Suprapubic skin (tissue), 4 donors: ENCODE results near the gene UTF1. TPM values are rescaled to one million over a fixed set of nuclear protein-coding genes. Genes with fewer than 3 reads are reported as not detected.

Source experiments
- DNase-seq, 2 donors: peaks; one replicate each; pipeline ENCODE4 v3.0.0-alpha.2; 2019; ENCODE audit warnings: low spot score in 2 of 2
- H3K27ac ChIP-seq: fragments of 200-600 bp; sonication (generic); one replicate; pipeline ENCODE4 v1.5.1; 2019
- H3K27me3 ChIP-seq: fragments of 200-600 bp; sonication (generic); one replicate; pipeline ENCODE4 v1.5.1; 2019
- H3K36me3 ChIP-seq: fragments of 200-600 bp; sonication (generic); one replicate; pipeline ENCODE4 v1.5.1; 2019
- H3K4me1 ChIP-seq: fragments of 200-600 bp; sonication (generic); one replicate; pipeline ENCODE4 v1.5.1; 2019
- H3K4me3 ChIP-seq: fragments of 200-600 bp; sonication (generic); one replicate; pipeline ENCODE4 v1.5.1; 2019; ENCODE audit warnings: mild to moderate bottlenecking
- H3K9me3 ChIP-seq: fragments of 200-600 bp; sonication (generic); one replicate; pipeline ENCODE4 v1.5.1; 2019
- EP300 ChIP-seq: sonication (generic); formaldehyde crosslinking; IDR thresholded peaks from one replicate; pipeline ENCODE4 v1.6.1; 2017; ENCODE audit warnings: antibody characterized with exemption
- POLR2A ChIP-seq, 2 donors: fragments of 450-650 bp; IDR thresholded peaks; one replicate each; pipeline ENCODE4 v1.6.1; 2017; ENCODE audit warnings: antibody characterized with exemption in 2 of 2, mild to moderate bottlenecking in 2 of 2, moderate library complexity in 2 of 2
- POLR2AphosphoS5 ChIP-seq, 3 donors: sonication (generic); formaldehyde crosslinking; IDR thresholded peaks; one replicate each; pipeline ENCODE4 v1.6.1; 2017; ENCODE audit warnings: antibody characterized with exemption in 3 of 3
- WGBS: methylation state at CpG from one replicate; pipeline ENCODE4 v1.1.5; 2018; 5-methylcytosine and 5-hydroxymethylcytosine counted together
- total RNA-seq, 4 donors: library from RNA; depleted of rRNA; stranded (reverse); fragments of >200 nt; gene quantifications; one replicate each; pipeline ENCODE4 v1.1.0, GENCODE V29; 2016
- TF ChIP-seq, protein P1 (sequence below), 2 donors: fragments of 200-600 bp in 1 of 2; fragments of 450-650 bp in 1 of 2; sonication (generic) in 1 of 2; IDR thresholded peaks; one replicate each; pipeline ENCODE4 v1.5.1; 2016 to 2019; ENCODE audit warnings: antibody characterized with exemption in 2 of 2, mild to moderate bottlenecking in 1 of 2, moderate library complexity in 1 of 2

UTF1 gene
- total RNA-seq, 4 donors from 2014 or later = not detected

DNA sequence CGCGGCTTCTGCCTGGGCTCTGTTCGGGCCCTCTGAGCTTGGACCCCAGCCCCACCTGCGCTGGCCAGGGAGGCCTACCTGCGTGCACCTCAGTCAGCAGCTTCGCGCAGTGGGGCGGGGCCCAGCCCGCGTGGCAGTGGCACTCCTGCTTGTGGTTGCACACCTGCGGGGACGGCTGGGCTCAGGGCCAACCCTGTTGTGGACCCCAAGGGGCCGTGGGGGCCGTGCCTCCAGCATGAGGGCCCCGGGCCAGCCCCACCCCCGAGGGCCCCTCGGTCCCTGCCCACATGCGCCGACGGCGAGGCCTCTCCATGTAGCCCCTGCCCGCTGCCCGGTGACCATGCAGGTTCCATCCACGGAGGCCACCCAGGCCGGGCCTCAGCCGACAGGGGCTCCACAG is 39.4 kb downstream of the UTF1 start:
- no peak overlapping the region for H3K4me3 ChIP-seq
- 100% methylated on average over 1 of the region's 26 CpGs for WGBS
- peaks cover 3% of the 10 kb centered on the region for H3K4me1 ChIP-seq
- H3K36me3 ChIP-seq = peaks cover 7% of the 10 kb centered on the region
- no peak for TF ChIP-seq EP300
- TF ChIP-seq, protein P1, sequence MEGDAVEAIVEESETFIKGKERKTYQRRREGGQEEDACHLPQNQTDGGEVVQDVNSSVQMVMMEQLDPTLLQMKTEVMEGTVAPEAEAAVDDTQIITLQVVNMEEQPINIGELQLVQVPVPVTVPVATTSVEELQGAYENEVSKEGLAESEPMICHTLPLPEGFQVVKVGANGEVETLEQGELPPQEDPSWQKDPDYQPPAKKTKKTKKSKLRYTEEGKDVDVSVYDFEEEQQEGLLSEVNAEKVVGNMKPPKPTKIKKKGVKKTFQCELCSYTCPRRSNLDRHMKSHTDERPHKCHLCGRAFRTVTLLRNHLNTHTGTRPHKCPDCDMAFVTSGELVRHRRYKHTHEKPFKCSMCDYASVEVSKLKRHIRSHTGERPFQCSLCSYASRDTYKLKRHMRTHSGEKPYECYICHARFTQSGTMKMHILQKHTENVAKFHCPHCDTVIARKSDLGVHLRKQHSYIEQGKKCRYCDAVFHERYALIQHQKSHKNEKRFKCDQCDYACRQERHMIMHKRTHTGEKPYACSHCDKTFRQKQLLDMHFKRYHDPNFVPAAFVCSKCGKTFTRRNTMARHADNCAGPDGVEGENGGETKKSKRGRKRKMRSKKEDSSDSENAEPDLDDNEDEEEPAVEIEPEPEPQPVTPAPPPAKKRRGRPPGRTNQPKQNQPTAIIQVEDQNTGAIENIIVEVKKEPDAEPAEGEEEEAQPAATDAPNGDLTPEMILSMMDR (IDR thresholded peaks at IDR 0.05) = no peak
- no peak for DNase-seq
- H3K9me3 ChIP-seq = no peaks in the 10 kb centered on the region
- H3K27ac ChIP-seq = no peak overlapping the region
- H3K27me3 ChIP-seq = no peaks in the 10 kb centered on the region

DNA sequence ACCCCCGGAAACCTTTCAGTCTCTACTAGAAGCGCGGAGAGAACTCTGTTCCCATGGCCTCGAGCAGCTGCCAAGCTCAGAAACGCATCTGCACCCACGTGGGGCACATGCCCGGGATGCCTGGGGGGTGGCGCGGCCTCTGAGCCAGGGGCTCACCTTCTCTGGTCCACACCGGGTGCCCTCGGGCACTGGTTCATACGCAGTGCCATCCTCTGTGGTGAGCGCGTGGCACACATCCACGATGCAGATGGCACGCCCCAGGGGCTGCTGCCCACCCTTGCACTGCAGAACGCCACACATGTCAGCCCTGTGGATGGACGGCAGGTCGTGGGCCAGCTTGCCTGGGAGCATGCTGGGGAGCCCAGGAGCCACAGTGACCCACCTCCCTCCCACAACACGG is 40.2 kb downstream of the UTF1 start:
- Histone ChIP-seq H3K4me1 (peaks cover 8% of the 10 kb centered on the region), H3K36me3 (peaks cover 7% of the 10 kb centered on the region), H3K27ac (no peak overlapping the region), H3K9me3 (no peaks in the 10 kb centered on the region), H3K4me3 (no peak overlapping the region), H3K27me3 (no peaks in the 10 kb centered on the region)
- DNase-seq = no peak
- TF ChIP-seq, protein P1 (IDR thresholded peaks at IDR 0.05) = no peak
- WGBS = 84% methylated on average over 16 of the region's 20 CpGs

DNA sequence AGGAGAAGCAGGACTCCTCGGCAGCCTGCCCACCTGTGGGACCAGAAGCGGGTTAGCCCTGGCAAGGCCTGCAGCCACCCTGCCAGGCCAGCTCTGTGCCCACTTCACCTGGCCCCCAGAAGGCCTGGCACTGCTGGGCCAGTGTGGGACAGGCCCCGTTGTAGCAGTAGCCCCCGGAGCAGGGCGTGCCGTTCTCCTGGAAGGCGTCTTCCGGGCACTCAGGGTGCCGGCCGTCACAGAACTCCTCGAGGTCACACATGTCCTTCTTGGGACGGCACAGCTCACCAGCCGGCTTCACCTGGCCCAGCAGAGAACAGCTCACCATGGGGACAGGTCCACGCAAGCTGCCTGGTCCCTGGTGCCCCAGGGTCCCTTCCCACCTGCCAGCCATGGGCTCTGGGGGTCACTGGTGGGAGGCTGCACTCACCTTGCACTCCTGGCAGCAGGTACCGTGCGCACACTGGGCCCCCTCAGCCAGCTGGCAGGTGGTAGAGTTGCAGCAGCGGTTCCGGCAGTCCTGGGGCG is 40.8 kb downstream of the UTF1 start:
- Histone ChIP-seq H3K27ac (no peak overlapping the region), H3K36me3 (peaks cover 7% of the 10 kb centered on the region), H3K27me3 (no peaks in the 10 kb centered on the region), H3K4me1 (peaks cover 14% of the 10 kb centered on the region), H3K9me3 (no peaks in the 10 kb centered on the region), H3K4me3 (no peak overlapping the region)
- no peak for DNase-seq
- WGBS = 60% methylated on average over 5 of the region's 19 CpGs
- TF ChIP-seq, protein P1 (IDR thresholded peaks at IDR 0.05) = no peak
- TF ChIP-seq EP300 = no peak
- no peak for TF ChIP-seq POLR2A (IDR thresholded peaks at IDR 0.05)
- no peak for TF ChIP-seq POLR2AphosphoS5 (IDR thresholded peaks at IDR 0.05)

DNA sequence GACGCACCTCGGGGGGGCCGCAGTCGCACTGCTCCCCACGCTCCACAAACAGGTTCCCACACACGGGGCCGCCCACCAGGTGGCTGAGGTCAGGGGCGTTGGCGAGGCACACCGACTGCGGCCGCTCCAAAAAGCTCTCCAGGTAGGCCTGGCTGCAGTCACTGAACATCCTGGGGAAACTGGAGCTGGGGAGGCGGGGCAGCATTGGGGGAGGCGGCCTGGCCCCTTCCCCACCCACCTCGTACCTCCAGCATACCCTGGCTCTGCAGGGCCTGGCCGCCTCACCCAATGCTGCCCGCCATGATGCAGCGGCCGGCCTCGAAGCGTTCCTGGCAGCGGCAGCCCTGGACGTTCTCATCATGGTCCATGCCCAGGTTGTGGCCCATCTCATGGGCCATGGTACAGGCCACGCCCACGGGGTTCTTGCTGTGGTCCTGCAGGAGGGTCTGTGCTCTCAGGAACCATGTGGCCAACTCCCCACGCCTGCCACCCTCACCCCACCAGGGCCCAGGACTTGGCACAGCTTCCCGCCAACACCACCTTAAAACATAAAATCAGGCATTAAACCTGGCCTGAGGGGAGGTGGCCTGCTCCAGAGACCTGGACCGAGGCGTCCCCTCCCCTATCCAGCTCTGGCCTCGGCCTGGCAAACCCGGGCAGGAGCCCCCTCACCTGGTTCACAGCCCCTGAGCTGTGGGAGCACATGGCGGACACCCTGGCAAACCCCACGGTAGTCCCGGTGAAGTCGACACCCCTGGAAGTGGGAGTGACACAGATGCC is 41.7 kb downstream of the UTF1 start:
- Histone ChIP-seq H3K27me3 (peaks cover 6% of the 10 kb centered on the region), H3K4me3 (no peak overlapping the region), H3K36me3 (peaks cover 7% of the 10 kb centered on the region), H3K4me1 (peaks cover 23% of the 10 kb centered on the region), H3K9me3 (no peaks in the 10 kb centered on the region), H3K27ac (no peak overlapping the region)
- 83% methylated on average over 1 of the region's 35 CpGs for WGBS
- DNase-seq = no peak
- TF ChIP-seq, protein P1 (IDR thresholded peaks at IDR 0.05) = no peak
- TF ChIP-seq EP300 (no peak), POLR2AphosphoS5 (IDR thresholded peaks at IDR 0.05) (no peak), POLR2A (IDR thresholded peaks at IDR 0.05) (no peak)

DNA sequence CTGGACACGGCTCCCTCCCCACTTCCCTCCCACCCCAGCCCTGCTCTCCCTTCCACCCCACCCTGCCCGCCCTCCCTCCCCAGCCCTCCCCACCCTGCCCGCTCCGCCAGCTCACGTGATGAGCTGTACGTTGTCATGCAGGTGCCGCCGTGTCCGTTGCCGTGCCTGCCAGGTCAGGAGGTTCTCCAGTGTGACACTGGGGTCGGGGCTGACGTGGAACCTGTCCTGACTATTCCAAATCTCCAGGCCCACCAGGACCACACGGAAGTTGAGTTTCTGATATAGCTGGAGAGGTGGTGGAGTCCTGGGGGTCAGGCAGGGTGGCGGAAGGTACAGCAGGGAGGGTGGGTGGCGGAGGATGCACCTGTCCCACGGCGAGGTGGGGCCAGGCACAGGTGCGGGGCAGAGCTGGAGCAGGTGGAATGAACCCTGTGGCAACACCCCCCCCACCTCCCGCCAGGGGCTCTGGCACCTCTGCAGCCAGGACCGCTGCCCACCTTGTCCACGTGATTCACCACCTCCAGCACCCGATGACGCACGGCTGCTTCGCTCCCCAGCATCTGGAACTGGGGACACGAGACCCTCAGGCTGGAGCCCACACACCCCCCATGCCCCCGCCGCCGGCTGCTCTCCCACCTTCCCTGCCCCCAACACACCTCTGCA is 42.4 kb downstream of the UTF1 start:
- no peak overlapping the region for H3K4me3 ChIP-seq
- peaks cover 14% of the 10 kb centered on the region for H3K27me3 ChIP-seq
- no peak for DNase-seq
- TF ChIP-seq EP300 = no peak
- no peak for TF ChIP-seq POLR2A (IDR thresholded peaks at IDR 0.05)
- TF ChIP-seq POLR2AphosphoS5 (IDR thresholded peaks at IDR 0.05) = no peak
- TF ChIP-seq, protein P1 (IDR thresholded peaks at IDR 0.05) = no peak
- WGBS = 76% methylated on average over 5 of the region's 29 CpGs
- H3K4me1 ChIP-seq = peaks cover 30% of the 10 kb centered on the region
- peaks cover 7% of the 10 kb centered on the region for H3K36me3 ChIP-seq
- no peak overlapping the region for H3K27ac ChIP-seq
- H3K9me3 ChIP-seq = no peaks in the 10 kb centered on the region
